K562 (cell line): ENCODE results near the gene NUFIP2. TPM values are rescaled to one million over a fixed set of nuclear protein-coding genes. Genes with fewer than 3 reads are reported as not detected.

Experiments used
- ATAC-seq: fragments of 200-7000 bp; cut with Tn5 transposase; 3 replicates; pipeline ENCODE4 v1.9.1; 2020; ENCODE audit warnings: moderate library complexity
- BruUV-seq: library from RNA; stranded (reverse); fragments of 400-500 nt; replicated peaks from 2 replicates; lab custom pipeline; 2021; lab: Mats Ljungman, UMichigan
- CTCF ChIA-PET: fragments of 300-600 bp; formaldehyde crosslinking; extraction: SDS; loops from one replicate; lab custom pipeline; 2021; ENCODE audit warnings: low intra/inter-chr PET ratio; lab: Yijun Ruan, JAX
- POLR2A ChIA-PET: fragments of 300-600, 350-650 bp; sonication (Branson Sonifier 250); formaldehyde crosslinking; extraction: SDS; loops from one replicate; lab custom pipeline; 2021; ENCODE audit warnings: antibody characterized with exemption, inconsistent platforms; lab: Yijun Ruan, JAX
- DNase-seq, 4 experiments: peaks; one replicate each; pipeline versions ENCODE4 v3.0.0 to v3.0.0-alpha.2; 2011 to 2018; ENCODE audit warnings: low spot score in 3 of 4, mixed read lengths in 3 of 4; ENCODE audit errors: extremely low read depth in 1 of 4
- FAIRE-seq: peaks from 2 replicates; lab custom pipeline; 2011; peaks lifted over from hg19 to GRCh38; lab: Jason Lieb, UNC
- H2AFZ ChIP-seq: 2 replicates; pipeline ENCODE4 v1.6.0; 2011; ENCODE audit warnings: low read depth, low read length, control low read depth, inconsistent platforms
- H3K27ac ChIP-seq: fragments of 200-600 bp; 3 replicates; pipeline ENCODE4 v1.8.0; 2011; ENCODE audit warnings: low read depth, mild to moderate bottlenecking, control low read depth, inconsistent platforms, low read length, moderate library complexity, mixed read lengths; ENCODE audit errors: extremely low read depth
- H3K27me3 ChIP-seq, 2 experiments: fragments of 300-600 bp in 1 of 2; 2 replicates in 1 of 2; 3 replicates in 1 of 2; pipeline versions ENCODE4 v1.6.0 to v1.8.0; 2011; ENCODE audit warnings: inconsistent platforms in 2 of 2, low read length in 2 of 2, mild to moderate bottlenecking in 1 of 2, mixed read lengths in 1 of 2, moderate library complexity in 1 of 2; ENCODE audit not compliant: control insufficient read depth in 2 of 2, insufficient read depth in 2 of 2
- H3K36me3 ChIP-seq: fragments of 300-600 bp; 3 replicates; pipeline ENCODE4 v1.8.0; 2011; ENCODE audit warnings: mild to moderate bottlenecking, low read length, inconsistent platforms; ENCODE audit not compliant: control insufficient read depth, insufficient read depth
- H3K4me1 ChIP-seq, 2 experiments: fragments of 200-600 bp in 1 of 2; replicated peaks in 1 of 2; 2 replicates in 1 of 2; 3 replicates in 1 of 2; pipeline versions ENCODE4 v1.5.1 to v1.8.0; 2011; ENCODE audit warnings: inconsistent platforms in 2 of 2, low read length in 2 of 2, mild to moderate bottlenecking in 1 of 2, mixed read lengths in 1 of 2, moderate library complexity in 1 of 2; ENCODE audit not compliant: control insufficient read depth in 2 of 2, insufficient read depth in 2 of 2
- H3K4me2 ChIP-seq: 2 replicates; pipeline ENCODE4 v1.6.1; 2011; ENCODE audit warnings: low read length, control low read depth, inconsistent platforms, mixed read lengths; ENCODE audit not compliant: insufficient read depth
- H3K4me3 ChIP-seq: fragments of 200-600 bp; sonication (generic), shearing (Covaris generic); 2 replicates; pipeline ENCODE4 v1.5.1; 2016; ENCODE audit warnings: control low read depth, inconsistent platforms
- H3K79me2 ChIP-seq: fragments of 200-600 bp; 3 replicates; pipeline ENCODE4 v1.8.0; 2011; ENCODE audit warnings: low read length, inconsistent platforms; ENCODE audit not compliant: control insufficient read depth, insufficient read depth
- H3K9ac ChIP-seq, 2 experiments: 2 replicates each; pipeline versions ENCODE4 v1.6.0 to v1.6.1; 2011; ENCODE audit warnings: low read depth in 2 of 2, low read length in 2 of 2, control low read depth in 1 of 2, inconsistent platforms in 1 of 2, mild to moderate bottlenecking in 1 of 2, mixed read lengths in 1 of 2; ENCODE audit not compliant: insufficient read depth in 1 of 2
- H3K9me1 ChIP-seq: one replicate; pipeline ENCODE4 v1.6.0; 2011; ENCODE audit warnings: inconsistent platforms, mild to moderate bottlenecking, low read length, moderate library complexity; ENCODE audit not compliant: control insufficient read depth, insufficient read depth
- H3K9me3 ChIP-seq: replicated peaks from 2 replicates; pipeline ENCODE4 v1.5.1; 2011; ENCODE audit warnings: low read depth, low read length, inconsistent platforms; ENCODE audit not compliant: control insufficient read depth, insufficient read depth
- H4K20me1 ChIP-seq: replicated peaks from 2 replicates; pipeline ENCODE4 v1.6.1; 2011; ENCODE audit warnings: low read length, inconsistent platforms, mixed read lengths; ENCODE audit not compliant: control insufficient read depth, insufficient read depth
- BMI1 ChIP-seq: fragments of 150-350 bp; IDR thresholded peaks from 2 replicates; pipeline ENCODE4 v1.6.1; 2014; ENCODE audit warnings: low read length
- GATAD2B ChIP-seq: fragments of 450-650 bp; IDR thresholded peaks from 2 replicates; pipeline ENCODE4 v1.6.1; 2017; ENCODE audit warnings: mild to moderate bottlenecking, borderline replicate concordance
- HOXB6 ChIP-seq: fragments of 250-450 bp; sonication (Bioruptor Pico); IDR thresholded peaks from 2 replicates; pipeline ENCODE4 v1.5.1; 2022; ENCODE audit warnings: mild to moderate bottlenecking, borderline replicate concordance
- SPI1 ChIP-seq: IDR thresholded peaks from 2 replicates; pipeline ENCODE4 v1.6.1; 2011; ENCODE audit warnings: low read depth, low read length, control low read depth, borderline replicate concordance
- TCF7 ChIP-seq: sonication (generic); IDR thresholded peaks from 2 replicates; pipeline ENCODE4 v1.6.1; 2016; ENCODE audit warnings: antibody characterized with exemption, borderline replicate concordance
- U2AF2 ChIP-seq: fragments of 200-400 bp; formaldehyde crosslinking; optimal IDR thresholded peaks from 2 replicates; pipeline ENCODE3; 2017; ENCODE audit warnings: low read depth, mild to moderate bottlenecking, low read length
- WGBS: fragments of 100-300 bp; shearing (Covaris generic); methylation state at CpG from one replicate; pipeline ENCODE4 v1.1.6; 2016; ENCODE audit warnings: low coverage, mixed read lengths; ENCODE audit not compliant: insufficient coverage; ENCODE audit errors: missing lambda C conversion rate; 5-methylcytosine and 5-hydroxymethylcytosine counted together
- in situ Hi-C: fragments of 300-500 bp; cut with MboI; formaldehyde crosslinking; loops from 4 replicates; pipeline ENCODE4 v1.15.0; 2018; ENCODE audit warnings: inconsistent platforms, mixed read lengths
- intact Hi-C: fragments of 100-400 bp; cut with micrococcal nuclease; formaldehyde crosslinking; loops from 2 replicates; pipeline ENCODE4 v1.14.2; 2022
- polyA plus RNA-seq, 8 experiments: library from polyadenylated mRNA; depleted of rRNA in 4 of 8; stranded (reverse) in 5 of 8; unstranded in 3 of 8; fragments of >200 nt; fragmentation: Nextera tagmentation in 2 of 8; fragmentation: Illumina TruSeq in 1 of 8; extraction: Ambion mirVana in 2 of 8; extraction: Trizol in 1 of 8; gene quantifications; 2 replicates each; pipeline versions ENCODE4 v1.2.1 to v1.2.3, GENCODE V29; 2011 to 2014; ENCODE audit warnings: inconsistent platforms in 1 of 8, missing spikeins in 1 of 8
- total RNA-seq, 7 experiments: library from RNA; depleted of rRNA in 6 of 7; stranded (reverse); fragments of >200 nt in 6 of 7; fragmentation: Illumina TruSeq in 2 of 7; extraction: Trizol in 2 of 7; gene quantifications; 2 replicates each; pipeline versions ENCODE4 v1.2.1 to v1.2.3, GENCODE V29; 2011 to 2021; ENCODE audit warnings: low replicate concordance in 1 of 7
- TF ChIP-seq, protein P1 (sequence below): sonication (generic); formaldehyde crosslinking; IDR thresholded peaks from 2 replicates; pipeline ENCODE4 v1.5.0; 2020; ENCODE audit warnings: missing genetic modification reagents
- TF ChIP-seq, protein P2 (sequence below): sonication (generic); formaldehyde crosslinking; IDR thresholded peaks from 2 replicates; pipeline ENCODE4 v1.8.0; 2023; ENCODE audit warnings: missing genetic modification reagents, mild to moderate bottlenecking, borderline replicate concordance

Gene NUFIP2
- total and polyA plus RNA-seq, 9 of the 15 experiments (the other 6 are each of a cell fraction or from before 2014, with no cell fraction given), result 4.9 to 40.7 (median 18.5) TPM

DNA sequence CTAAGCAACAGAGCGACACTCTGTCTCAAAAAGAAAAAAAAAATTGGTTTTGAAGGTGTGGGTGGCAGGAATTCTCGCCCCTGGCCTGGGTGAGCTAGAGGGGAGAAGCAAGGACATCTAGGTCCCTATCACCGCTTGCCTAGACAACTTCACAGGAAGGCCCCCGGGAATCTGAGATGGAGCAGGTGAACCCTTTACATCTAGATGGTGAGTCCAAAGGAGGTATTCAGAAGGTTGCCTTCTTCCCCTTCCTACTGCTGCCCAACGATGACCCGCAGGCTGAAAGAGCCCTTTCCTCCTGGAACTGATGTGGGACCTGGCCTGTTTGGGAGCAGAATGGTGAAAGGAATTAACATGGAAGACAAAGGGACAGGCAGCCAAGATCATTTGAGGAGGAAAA is 48.5 kb downstream of the NUFIP2 start:
- H3K9me3 ChIP-seq, result no peaks in the 10 kb centered on the region
- no peak overlapping the region for H3K27ac ChIP-seq
- H3K9me1 ChIP-seq, result no peaks in the 10 kb centered on the region
- ChIA-PET CTCF (no interaction called here), POLR2A (no interaction called here)
- H3K9ac ChIP-seq, result no peak overlapping the region
- H3K27me3 ChIP-seq, result no peaks in the 10 kb centered on the region
- no TSS peak for BruUV-seq
- TF ChIP-seq GATAD2B (no peak), U2AF2 (no peak), TCF7 (no peak), BMI1 (no peak), HOXB6 (no peak), SPI1 (no peak)
- TF ChIP-seq, protein P1, sequence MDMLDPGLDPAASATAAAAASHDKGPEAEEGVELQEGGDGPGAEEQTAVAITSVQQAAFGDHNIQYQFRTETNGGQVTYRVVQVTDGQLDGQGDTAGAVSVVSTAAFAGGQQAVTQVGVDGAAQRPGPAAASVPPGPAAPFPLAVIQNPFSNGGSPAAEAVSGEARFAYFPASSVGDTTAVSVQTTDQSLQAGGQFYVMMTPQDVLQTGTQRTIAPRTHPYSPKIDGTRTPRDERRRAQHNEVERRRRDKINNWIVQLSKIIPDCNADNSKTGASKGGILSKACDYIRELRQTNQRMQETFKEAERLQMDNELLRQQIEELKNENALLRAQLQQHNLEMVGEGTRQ (CRISPR knock-in tag), result no peak
- TF ChIP-seq, protein P2, sequence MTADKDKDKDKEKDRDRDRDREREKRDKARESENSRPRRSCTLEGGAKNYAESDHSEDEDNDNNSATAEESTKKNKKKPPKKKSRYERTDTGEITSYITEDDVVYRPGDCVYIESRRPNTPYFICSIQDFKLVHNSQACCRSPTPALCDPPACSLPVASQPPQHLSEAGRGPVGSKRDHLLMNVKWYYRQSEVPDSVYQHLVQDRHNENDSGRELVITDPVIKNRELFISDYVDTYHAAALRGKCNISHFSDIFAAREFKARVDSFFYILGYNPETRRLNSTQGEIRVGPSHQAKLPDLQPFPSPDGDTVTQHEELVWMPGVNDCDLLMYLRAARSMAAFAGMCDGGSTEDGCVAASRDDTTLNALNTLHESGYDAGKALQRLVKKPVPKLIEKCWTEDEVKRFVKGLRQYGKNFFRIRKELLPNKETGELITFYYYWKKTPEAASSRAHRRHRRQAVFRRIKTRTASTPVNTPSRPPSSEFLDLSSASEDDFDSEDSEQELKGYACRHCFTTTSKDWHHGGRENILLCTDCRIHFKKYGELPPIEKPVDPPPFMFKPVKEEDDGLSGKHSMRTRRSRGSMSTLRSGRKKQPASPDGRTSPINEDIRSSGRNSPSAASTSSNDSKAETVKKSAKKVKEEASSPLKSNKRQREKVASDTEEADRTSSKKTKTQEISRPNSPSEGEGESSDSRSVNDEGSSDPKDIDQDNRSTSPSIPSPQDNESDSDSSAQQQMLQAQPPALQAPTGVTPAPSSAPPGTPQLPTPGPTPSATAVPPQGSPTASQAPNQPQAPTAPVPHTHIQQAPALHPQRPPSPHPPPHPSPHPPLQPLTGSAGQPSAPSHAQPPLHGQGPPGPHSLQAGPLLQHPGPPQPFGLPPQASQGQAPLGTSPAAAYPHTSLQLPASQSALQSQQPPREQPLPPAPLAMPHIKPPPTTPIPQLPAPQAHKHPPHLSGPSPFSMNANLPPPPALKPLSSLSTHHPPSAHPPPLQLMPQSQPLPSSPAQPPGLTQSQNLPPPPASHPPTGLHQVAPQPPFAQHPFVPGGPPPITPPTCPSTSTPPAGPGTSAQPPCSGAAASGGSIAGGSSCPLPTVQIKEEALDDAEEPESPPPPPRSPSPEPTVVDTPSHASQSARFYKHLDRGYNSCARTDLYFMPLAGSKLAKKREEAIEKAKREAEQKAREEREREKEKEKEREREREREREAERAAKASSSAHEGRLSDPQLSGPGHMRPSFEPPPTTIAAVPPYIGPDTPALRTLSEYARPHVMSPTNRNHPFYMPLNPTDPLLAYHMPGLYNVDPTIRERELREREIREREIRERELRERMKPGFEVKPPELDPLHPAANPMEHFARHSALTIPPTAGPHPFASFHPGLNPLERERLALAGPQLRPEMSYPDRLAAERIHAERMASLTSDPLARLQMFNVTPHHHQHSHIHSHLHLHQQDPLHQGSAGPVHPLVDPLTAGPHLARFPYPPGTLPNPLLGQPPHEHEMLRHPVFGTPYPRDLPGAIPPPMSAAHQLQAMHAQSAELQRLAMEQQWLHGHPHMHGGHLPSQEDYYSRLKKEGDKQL (CRISPR knock-in tag), result no peak
- H3K36me3 ChIP-seq, result no peaks in the 10 kb centered on the region
- in situ Hi-C loops (no loop called here), intact Hi-C loops (loop anchor here (10.0 kb wide), 1 partner anchor 101 kb away; no protein-coding TSS in a partner anchor)
- H3K4me2 ChIP-seq, result no peak overlapping the region
- DNase-seq, result no peak
- no peak for ATAC-seq
- no peaks in the 10 kb centered on the region for H4K20me1 ChIP-seq
- no peak overlapping the region for H3K4me3 ChIP-seq
- 53% methylated on average over 6 of the region's 6 CpGs for WGBS
- H3K4me1 ChIP-seq, result 0 out of 5 replicates have a peak, but pooled peaks cover 0 to 3% of the 10 kb centered on the region in 2 experiments
- no peak for FAIRE-seq
- H3K79me2 ChIP-seq, result no peaks in the 10 kb centered on the region
- no peak overlapping the region for H2AFZ ChIP-seq
